ENCODE results near the gene SLC39A7.

Gene SLC39A7

GRCh38 chr6:33189164-33189563 lies 11.5 kb upstream of the SLC39A7 start:
- no peak for DNase-seq (ENCODE audit: low read depth in 2 of 3, low spot score in 2 of 3)

GRCh38 chr6:33189625-33190448 lies 10.8 kb upstream of the SLC39A7 start:
- no peak for DNase-seq (ENCODE audit: low read depth in 2 of 3, low spot score in 2 of 3)

- no peak for DNase-seq (ENCODE audit: low read depth in 2 of 3, low spot score in 2 of 3)
Observed at GRCh38 chr6:33190504-33191107, 10.1 kb upstream of the SLC39A7 start.

GRCh38 chr6:33191383-33192104 lies 9.1 kb upstream of the SLC39A7 start:
- no peak for DNase-seq (ENCODE audit: low read depth in 2 of 3, low spot score in 2 of 3)

- DNase-seq (ENCODE audit: low read depth in 2 of 3, low spot score in 2 of 3): no peak
Observed at GRCh38 chr6:33192105-33192646, 8.5 kb upstream of the SLC39A7 start, which contains the start of gene COL11A2. Gene COL11A2 (minus strand): TSS chr6:33192467. CDS start chr6:33192240, 227 bp downstream.

GRCh38 chr6:33192671-33193602 lies 7.7 kb upstream of the SLC39A7 start:
- DNase-seq (ENCODE audit: low read depth in 2 of 3, low spot score in 2 of 3): no peak

GRCh38 chr6:33193619-33194018 lies 7.0 kb upstream of the SLC39A7 start:
- no peak for DNase-seq (ENCODE audit: low read depth in 2 of 3, low spot score in 2 of 3)

GRCh38 chr6:33194431-33194979 lies 6.2 kb upstream of the SLC39A7 start:
- no peak for DNase-seq (ENCODE audit: low read depth in 2 of 3, low spot score in 2 of 3)

- DNase-seq (ENCODE audit: low read depth in 2 of 3, low spot score in 2 of 3): no peak
Observed at GRCh38 chr6:33195304-33196165, 5.1 kb upstream of the SLC39A7 start.

GRCh38 chr6:33197431-33198048 lies 3.1 kb upstream of the SLC39A7 start:
- no peak for DNase-seq (ENCODE audit: low read depth in 2 of 3, low spot score in 2 of 3)

- DNase-seq (ENCODE audit: low read depth in 2 of 3, low spot score in 2 of 3): no peak
Observed at GRCh38 chr6:33198159-33198852, 2.4 kb upstream of the SLC39A7 start.

GRCh38 chr6:33198853-33199436 lies 1.7 kb upstream of the SLC39A7 start:
- DNase-seq (ENCODE audit: low read depth in 2 of 3, low spot score in 2 of 3): no peak

- peak in 1 of 3 experiments; percentile 41 for DNase-seq (ENCODE audit: low read depth in 2 of 3, low spot score in 2 of 3)
Observed at GRCh38 chr6:33199687-33200218, 914 bp upstream of the SLC39A7 start.

- no peak for DNase-seq (ENCODE audit: low read depth in 2 of 3, low spot score in 2 of 3)
Observed at GRCh38 chr6:33201147-33201545, 479 bp downstream of the SLC39A7 start.

- no peak for DNase-seq (ENCODE audit: low read depth in 2 of 3, low spot score in 2 of 3)
Observed at GRCh38 chr6:33201935-33202334, 1.3 kb downstream of the SLC39A7 start.

- no peak for DNase-seq (ENCODE audit: low read depth in 2 of 3, low spot score in 2 of 3)
Observed at GRCh38 chr6:33202799-33203198, 2.1 kb downstream of the SLC39A7 start.

GRCh38 chr6:33203443-33204164 lies 2.9 kb downstream of the SLC39A7 start:
- no peak for DNase-seq (ENCODE audit: low read depth in 2 of 3, low spot score in 2 of 3)

Data from activated CD8-positive, alpha-beta memory T cell treated with anti-CD3 and anti-CD28 coated beads for 48 hours (primary cell).